ENCODE results near the gene CASD1.

The CASD1 gene

GRCh38 chr7:94575646-94576045 is 66.0 kb downstream of the CASD1 start:
- no peak for DNase-seq (ENCODE audit: low spot score)
- no peak for TF ChIP-seq CTCF (IDR thresholded peaks at IDR 0.05; ENCODE audit: extremely low read depth, insufficient read depth, missing control alignments)
- in situ Hi-C loops (cut with MboI; ENCODE audit: low pct_unique_long_range_greater_than_20kb, low sequenced_read_pairs, unreplicated experiment) = no loop called here

DNA sequence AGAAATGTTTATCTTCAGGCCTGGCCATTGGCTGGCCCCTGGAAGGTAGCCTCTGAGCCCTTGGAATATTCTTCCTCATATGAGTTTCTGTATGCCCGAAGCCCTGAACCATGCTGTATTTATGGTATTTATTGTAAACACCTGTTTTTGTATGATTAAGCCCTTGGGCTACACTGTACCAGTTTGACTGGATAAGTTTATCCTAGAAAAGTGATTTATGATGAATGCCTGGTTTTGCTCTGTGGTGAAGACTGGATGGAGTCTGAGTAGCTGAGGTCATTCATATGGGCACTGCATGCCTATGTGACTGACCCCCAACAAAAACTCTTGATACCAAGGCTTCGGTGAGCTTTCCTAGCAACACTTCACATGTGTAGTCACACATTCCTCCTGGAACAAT is 66.7 kb downstream of the CASD1 start:
- in situ Hi-C loops (cut with MboI; ENCODE audit: low pct_unique_long_range_greater_than_20kb, low sequenced_read_pairs, unreplicated experiment) = no loop called here
- TF ChIP-seq CTCF (IDR thresholded peaks at IDR 0.05; ENCODE audit: extremely low read depth, insufficient read depth, missing control alignments) = no peak
- DNase-seq (ENCODE audit: low spot score) = no peak

DNA sequence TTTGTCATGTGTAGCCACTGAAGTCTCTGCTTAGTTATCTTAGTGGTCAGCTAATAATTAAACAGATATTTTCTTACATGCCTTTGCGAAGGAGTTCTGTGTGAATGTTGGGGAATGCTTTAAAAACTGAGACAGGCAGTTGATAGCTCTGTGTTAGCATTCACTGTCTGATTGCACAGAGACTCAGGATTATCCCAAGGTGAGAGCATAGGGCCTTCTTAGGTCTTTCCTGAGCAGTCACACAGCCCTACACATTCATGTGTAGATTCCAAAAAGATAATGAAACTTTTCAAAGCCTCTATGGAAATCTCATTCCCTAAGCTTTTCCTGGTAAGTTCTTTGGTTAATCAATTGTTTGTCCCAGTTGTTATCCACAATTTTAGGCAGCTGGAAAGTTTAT is 67.7 kb downstream of the CASD1 start:
- no peak for TF ChIP-seq CTCF (IDR thresholded peaks at IDR 0.05; ENCODE audit: extremely low read depth, insufficient read depth, missing control alignments)
- in situ Hi-C loops (cut with MboI; ENCODE audit: low pct_unique_long_range_greater_than_20kb, low sequenced_read_pairs, unreplicated experiment) = no loop called here

GRCh38 chr7:94578614-94579013 is 69.0 kb downstream of the CASD1 start:
- no peak for TF ChIP-seq CTCF (IDR thresholded peaks at IDR 0.05; ENCODE audit: extremely low read depth, insufficient read depth, missing control alignments)
- no peak for DNase-seq (ENCODE audit: low spot score)
- in situ Hi-C loops (cut with MboI; ENCODE audit: low pct_unique_long_range_greater_than_20kb, low sequenced_read_pairs, unreplicated experiment) = no loop called here

More for the DNA sequence above, 67.7 kb downstream of the CASD1 start:
- DNase-seq (ENCODE audit: low spot score) = no peak

DNA sequence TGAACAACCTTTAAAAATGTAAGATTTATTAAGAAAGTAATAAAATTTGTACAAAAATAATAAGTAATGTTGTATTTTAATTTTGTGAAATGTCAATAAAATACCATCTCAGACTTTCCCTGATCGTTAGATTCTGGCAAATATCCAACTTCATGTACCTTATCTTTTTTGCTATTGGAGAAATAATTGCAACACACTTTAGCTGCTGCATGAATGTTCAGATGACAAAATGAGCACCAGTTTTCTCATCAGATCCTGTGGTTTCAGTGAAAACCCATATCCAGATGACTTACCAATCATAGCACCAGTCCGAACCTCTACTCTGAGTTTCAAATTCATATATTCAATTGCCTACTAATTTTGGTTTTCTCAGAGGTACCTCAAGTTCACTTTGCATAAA is 69.9 kb downstream of the CASD1 start:
- in situ Hi-C loops (cut with MboI; ENCODE audit: low pct_unique_long_range_greater_than_20kb, low sequenced_read_pairs, unreplicated experiment) = no loop called here
- DNase-seq (ENCODE audit: low spot score) = no peak
- TF ChIP-seq CTCF (IDR thresholded peaks at IDR 0.05; ENCODE audit: extremely low read depth, insufficient read depth, missing control alignments) = no peak

DNA sequence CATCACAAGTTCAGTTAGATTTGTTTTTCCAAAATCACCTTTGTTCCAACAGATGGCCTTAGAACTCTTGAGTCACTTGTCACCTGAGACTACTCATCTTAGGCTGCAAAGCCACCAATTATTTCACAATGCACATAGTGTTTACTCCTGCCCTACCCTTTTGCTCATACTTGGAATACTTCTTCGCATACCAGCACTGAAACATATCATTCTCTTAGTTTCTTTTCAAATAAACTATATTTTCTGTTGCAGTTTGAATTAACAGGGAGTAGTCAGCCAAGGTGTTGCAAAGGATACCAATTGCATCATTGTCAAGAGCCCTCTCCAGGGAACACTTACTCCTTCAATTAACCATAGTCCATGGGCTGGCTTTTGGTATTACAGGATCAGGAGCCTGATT is 71.0 kb downstream of the CASD1 start:
- DNase-seq (ENCODE audit: low spot score) = no peak
- in situ Hi-C loops (cut with MboI; ENCODE audit: low pct_unique_long_range_greater_than_20kb, low sequenced_read_pairs, unreplicated experiment) = no loop called here
- no peak for TF ChIP-seq CTCF (IDR thresholded peaks at IDR 0.05; ENCODE audit: extremely low read depth, insufficient read depth, missing control alignments)

- no peak for DNase-seq (ENCODE audit: low spot score)
- no peak for TF ChIP-seq CTCF (IDR thresholded peaks at IDR 0.05; ENCODE audit: extremely low read depth, insufficient read depth, missing control alignments)
- in situ Hi-C loops (cut with MboI; ENCODE audit: low pct_unique_long_range_greater_than_20kb, low sequenced_read_pairs, unreplicated experiment) = no loop called here
Observed at GRCh38 chr7:94584113-94584512, 74.5 kb downstream of the CASD1 start.

All from GM13977 (cell line).